HEK293 (cell line): ENCODE data around the gene ARHGAP11B.
"Not testable (repeated sequence)": the region's sequence is repeated elsewhere in the genome, so short reads cannot be mapped to it uniquely, and the experiment has no call there.

ENCODE experiments used
- CTCF ChIA-PET: fragments of 350-600 bp; formaldehyde crosslinking; extraction: SDS; loops from one replicate; lab custom pipeline; 2021; ENCODE audit warnings: antibody characterized with exemption; lab: Yijun Ruan, JAX
- POLR2A ChIA-PET: fragments of 300-600 bp; formaldehyde crosslinking; extraction: SDS; loops from one replicate; lab custom pipeline; 2020; ENCODE audit warnings: antibody characterized with exemption, inconsistent platforms; lab: Yijun Ruan, JAX
- H3K27ac ChIP-seq: fragments of 200-500 bp; sonication (Bioruptor generic); 2 replicates; pipeline ENCODE4 v1.5.1; 2014; ENCODE audit warnings: low read depth, low read length, control low read depth, inconsistent platforms; ENCODE audit errors: extremely low read depth
- H3K36me3 ChIP-seq, 2 experiments: fragments of 200-500 bp in 1 of 2; sonication (Bioruptor generic) in 1 of 2; 1 replicate in 1 of 2; 2 replicates in 1 of 2; pipeline ENCODE4 v1.5.1; 2014 to 2017; ENCODE audit warnings: inconsistent platforms in 2 of 2, low read length in 2 of 2; ENCODE audit not compliant: control insufficient read depth in 2 of 2, insufficient read depth in 1 of 2
- H3K4me1 ChIP-seq: fragments of 200-500 bp; sonication (Bioruptor generic); 2 replicates; pipeline ENCODE4 v1.5.1; 2014; ENCODE audit warnings: mild to moderate bottlenecking, low read length, inconsistent platforms; ENCODE audit not compliant: control insufficient read depth, insufficient read depth
- H3K4me3 ChIP-seq: 2 replicates; pipeline ENCODE4 v1.5.1; 2011; ENCODE audit warnings: low read depth, mild to moderate bottlenecking, control low read depth, low read length, moderate library complexity
- H3K9me3 ChIP-seq: fragments of 200-500 bp; sonication (Bioruptor generic); 2 replicates; pipeline ENCODE4 v1.5.1; 2014; ENCODE audit warnings: low read depth, low read length, inconsistent platforms; ENCODE audit not compliant: control insufficient read depth, insufficient read depth
- KLF7 ChIP-seq: fragments of 450-650 bp; formaldehyde crosslinking; IDR thresholded peaks from 2 replicates; pipeline ENCODE4 v1.5.1; 2016; ENCODE audit warnings: missing biosample characterization, missing genetic modification characterization, borderline replicate concordance
- ZNF10 ChIP-seq: fragments of 450-650 bp; formaldehyde crosslinking; IDR thresholded peaks from 2 replicates; pipeline ENCODE4 v1.5.1; 2017; ENCODE audit warnings: missing biosample characterization, missing genetic modification characterization
- ZNF133 ChIP-seq: fragments of 450-650 bp; formaldehyde crosslinking; IDR thresholded peaks from 2 replicates; pipeline ENCODE4 v1.5.1; 2016; ENCODE audit warnings: missing biosample characterization, missing genetic modification characterization
- ZNF530 ChIP-seq: fragments of 450-650 bp; formaldehyde crosslinking; IDR thresholded peaks from 2 replicates; pipeline ENCODE4 v1.5.1; 2016; ENCODE audit warnings: low read depth, missing biosample characterization, missing genetic modification characterization
- ZNF785 ChIP-seq: fragments of 450-650 bp; formaldehyde crosslinking; IDR thresholded peaks from 2 replicates; pipeline ENCODE4 v1.5.1; 2016; ENCODE audit warnings: missing biosample characterization, missing genetic modification characterization
- ZXDB ChIP-seq: fragments of 450-650 bp; formaldehyde crosslinking; IDR thresholded peaks from 2 replicates; pipeline ENCODE4 v1.5.1; 2016; ENCODE audit warnings: missing biosample characterization, missing genetic modification characterization

Gene ARHGAP11B

GRCh38 chr15:30670056-30670455 lies 44.1 kb downstream of the ARHGAP11B start (continued):
- TF ChIP-seq ZNF785 (tag by site-specific recombination) (no peak), KLF7 (tag by site-specific recombination) (no peak), ZXDB (tag by site-specific recombination) (no peak)

GRCh38 chr15:30671309-30671708 lies 45.4 kb downstream of the ARHGAP11B start:
- Histone ChIP-seq H3K36me3 (peaks cover 13 to 18% of the 10 kb centered on the region in 2 experiments; a peak in 2 of 3 replicates), H3K27ac (no peak overlapping the region), H3K4me1 (no peaks in the 10 kb centered on the region), H3K9me3 (no peaks in the 10 kb centered on the region), H3K4me3 (no peak overlapping the region)
- TF ChIP-seq ZNF10 (tag by site-specific recombination), result no peak
- ChIA-PET POLR2A (no interaction called here), CTCF (no interaction called here)

DNA sequence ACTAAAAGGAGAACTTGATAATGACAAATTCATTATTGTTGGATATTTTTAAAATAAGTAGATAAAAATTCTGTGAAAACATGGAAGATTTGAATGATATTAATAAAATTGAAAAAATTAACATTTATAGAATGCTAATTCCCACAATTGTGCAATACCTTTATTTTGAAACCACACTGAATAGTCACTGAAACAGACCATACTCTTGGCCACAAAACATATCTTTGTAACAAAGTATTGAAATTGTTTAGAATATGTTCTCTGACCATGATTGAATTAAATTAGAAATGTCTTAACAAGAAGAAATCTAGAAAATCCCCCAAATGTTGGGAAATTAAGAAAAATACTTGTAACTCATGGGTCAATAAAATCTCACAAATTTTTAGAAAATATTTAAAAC lies 49.2 kb downstream of the ARHGAP11B start:
- H3K4me1 ChIP-seq, result no peaks in the 10 kb centered on the region
- H3K4me3 ChIP-seq, result no peak overlapping the region
- no peak for TF ChIP-seq ZNF133 (tag by site-specific recombination)
- no peak for TF ChIP-seq ZNF530
- peaks cover 0 to 4% of the 10 kb centered on the region in 2 experiments; a peak in 2 of 3 replicates for H3K36me3 ChIP-seq
- ChIA-PET CTCF (no interaction called here), POLR2A (no interaction called here)
- H3K9me3 ChIP-seq, result no peaks in the 10 kb centered on the region
- no peak overlapping the region for H3K27ac ChIP-seq

GRCh38 chr15:30675891-30676290 lies 50.0 kb downstream of the ARHGAP11B start:
- H3K36me3 ChIP-seq, POLR2A ChIA-PET, H3K27ac ChIP-seq, CTCF ChIA-PET, H3K4me3 ChIP-seq, H3K9me3 ChIP-seq, H3K4me1 ChIP-seq: not testable (repeated sequence)

- H3K9me3 ChIP-seq, H3K27ac ChIP-seq, CTCF ChIA-PET, H3K4me3 ChIP-seq, H3K4me1 ChIP-seq, POLR2A ChIA-PET, H3K36me3 ChIP-seq: not testable (repeated sequence)
Measured at GRCh38 chr15:30680997-30681396, 55.1 kb downstream of the ARHGAP11B start.

- H3K27ac ChIP-seq, H3K36me3 ChIP-seq, POLR2A ChIA-PET, H3K4me3 ChIP-seq, CTCF ChIA-PET, H3K4me1 ChIP-seq, H3K9me3 ChIP-seq: not testable (repeated sequence)
Measured at GRCh38 chr15:30685709-30686285, 59.9 kb downstream of the ARHGAP11B start.

DNA sequence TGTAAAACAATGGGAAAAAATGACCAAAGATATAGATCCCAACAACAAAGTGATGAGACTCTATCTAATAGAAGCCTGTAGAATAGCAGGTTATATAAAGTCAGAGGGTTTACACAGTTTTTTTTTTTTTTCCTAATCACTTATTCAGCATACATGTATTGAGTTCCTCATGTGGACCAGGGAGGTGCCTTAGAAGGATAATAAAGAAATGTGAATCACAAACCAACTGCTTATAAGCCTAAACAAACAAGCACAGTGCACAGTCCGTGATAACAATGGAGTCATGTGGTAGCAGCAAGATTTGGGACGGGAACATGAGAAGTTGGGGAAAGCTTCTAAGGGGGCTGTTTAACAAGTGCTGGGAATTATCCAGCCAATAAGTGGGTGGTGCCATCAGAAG lies 60.7 kb downstream of the ARHGAP11B start:
- H3K36me3 ChIP-seq, H3K9me3 ChIP-seq, H3K27ac ChIP-seq, POLR2A ChIA-PET, H3K4me1 ChIP-seq, CTCF ChIA-PET, H3K4me3 ChIP-seq: not testable (repeated sequence)
